Measurements from ENCODE around the gene C20orf144.

C20orf144 gene

DNA sequence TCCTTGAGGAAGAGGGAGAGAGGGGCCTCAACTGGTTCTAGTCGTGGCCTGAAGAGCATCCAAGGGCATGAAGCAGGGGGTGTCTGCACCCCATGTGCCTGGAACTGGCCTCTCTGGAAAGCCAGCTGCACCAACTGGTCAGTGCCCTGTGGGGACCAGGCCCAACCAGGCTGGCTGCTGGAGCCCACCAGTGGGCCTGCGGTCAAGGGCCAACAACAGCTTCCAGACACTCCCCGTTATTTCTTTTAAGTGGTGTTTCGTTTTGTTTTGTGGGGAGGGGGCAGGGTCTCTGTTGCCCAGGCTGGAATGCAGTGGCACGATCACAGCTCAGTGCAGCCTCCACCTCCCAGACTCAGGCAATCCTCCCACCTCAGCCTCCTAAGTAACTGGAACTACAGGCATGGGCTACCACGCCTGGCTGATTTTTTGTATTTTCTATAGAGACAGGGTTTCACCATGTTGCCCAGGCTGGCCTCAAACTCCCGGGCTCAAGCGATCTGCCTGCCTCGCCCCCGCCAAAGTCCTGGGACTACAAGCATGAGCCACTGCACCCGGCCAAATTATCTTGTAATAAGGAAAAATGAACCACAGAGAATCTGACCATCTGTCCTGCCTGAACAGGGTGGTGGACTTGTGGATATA is 11.9 kb upstream of the C20orf144 start:
- no peak for DNase-seq

DNA sequence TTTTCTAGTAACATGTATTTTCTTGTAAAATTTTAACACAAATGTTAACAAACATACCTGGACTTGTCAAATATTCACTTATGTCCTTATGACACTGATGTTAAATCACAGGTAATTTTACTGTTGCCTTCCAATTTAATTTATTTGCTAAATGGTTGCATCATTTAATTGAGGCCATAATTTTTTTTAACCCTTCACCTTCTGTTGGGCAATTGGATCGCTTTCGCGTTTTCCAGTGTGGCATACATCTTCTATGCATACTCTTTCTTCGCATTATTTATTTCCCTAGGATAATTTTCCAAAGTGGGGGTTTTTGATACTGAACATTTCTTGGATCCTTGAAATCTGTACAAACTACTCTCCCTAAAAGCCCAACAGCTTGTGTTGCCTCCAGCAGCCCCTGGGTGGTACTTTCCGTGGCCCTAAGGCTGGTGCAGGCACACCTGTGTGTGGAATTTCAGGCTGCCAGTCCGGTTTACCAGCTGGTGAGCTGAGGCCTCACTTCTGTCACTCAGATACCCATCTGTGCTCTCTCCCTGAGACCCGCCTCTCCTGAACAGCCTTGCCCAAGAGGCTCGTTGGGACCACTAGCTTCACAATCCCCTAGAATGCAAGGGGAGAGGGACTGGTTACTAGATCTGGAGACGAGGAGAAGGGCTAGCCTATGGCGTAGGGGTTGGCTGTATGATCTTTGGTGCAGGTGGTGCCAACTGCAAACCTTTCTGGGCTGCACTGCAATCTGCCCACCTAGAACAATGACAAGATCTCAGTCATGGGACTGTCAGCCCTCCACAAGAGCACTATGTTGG is 11.2 kb upstream of the C20orf144 start:
- DNase-seq = peak; percentile 93

DNA sequence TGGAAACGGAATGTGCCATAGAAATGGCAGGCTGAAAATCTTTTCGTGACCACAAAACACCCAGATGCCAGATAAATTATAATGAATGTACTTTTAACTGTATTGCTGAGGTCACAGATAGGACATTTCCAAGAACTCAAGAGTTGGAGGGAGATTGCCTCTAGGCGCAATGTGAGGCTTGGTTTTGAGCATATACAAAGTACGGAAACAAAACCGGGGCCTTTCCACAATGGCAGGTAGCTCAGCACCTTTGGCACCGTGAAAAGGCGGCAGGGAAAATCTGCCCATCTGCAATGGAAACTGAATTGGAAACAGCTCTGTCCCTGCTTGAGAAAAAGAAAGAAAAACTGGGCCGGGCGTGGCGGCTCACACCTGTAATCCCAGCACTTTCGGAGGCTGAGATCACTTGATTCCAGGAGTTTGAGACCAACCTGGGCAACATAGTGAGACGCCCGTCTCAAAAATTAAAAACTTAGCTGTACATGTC is 10.5 kb upstream of the C20orf144 start:
- DNase-seq = no peak

DNA sequence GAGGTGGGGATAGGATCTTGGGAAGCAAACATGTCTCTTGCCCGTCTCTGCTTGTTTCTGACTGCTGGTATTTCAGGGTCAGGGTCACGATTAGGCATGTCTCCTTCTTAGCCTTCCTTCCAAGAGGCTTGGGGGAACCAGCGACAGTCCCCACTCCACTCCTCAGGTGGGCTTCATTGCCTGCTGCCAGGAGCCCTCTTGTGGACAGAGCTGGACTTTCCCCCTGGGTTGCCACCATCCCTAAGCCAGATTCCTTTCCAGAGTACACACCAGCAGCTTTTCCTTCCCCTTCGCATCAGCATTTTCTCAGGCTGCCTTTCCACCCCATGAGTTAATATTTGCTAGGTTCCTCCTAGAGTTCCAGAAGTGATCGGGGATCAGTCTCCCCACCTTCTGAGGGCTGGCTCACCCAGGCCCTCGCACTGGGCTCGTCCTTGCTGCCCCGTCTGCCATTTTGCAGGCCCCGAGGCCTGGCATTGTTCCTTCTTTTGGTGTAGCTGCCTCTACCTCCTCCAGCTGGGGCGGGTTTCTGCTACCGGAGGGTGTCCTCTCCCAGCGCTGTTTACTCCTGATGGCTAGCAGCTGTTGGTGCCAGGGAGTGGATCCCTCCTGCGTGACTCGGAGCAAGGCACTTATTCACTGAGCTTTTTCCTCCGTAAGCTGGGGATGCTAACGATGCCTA is 8.8 kb upstream of the C20orf144 start:
- DNase-seq = peak; percentile 37

DNA sequence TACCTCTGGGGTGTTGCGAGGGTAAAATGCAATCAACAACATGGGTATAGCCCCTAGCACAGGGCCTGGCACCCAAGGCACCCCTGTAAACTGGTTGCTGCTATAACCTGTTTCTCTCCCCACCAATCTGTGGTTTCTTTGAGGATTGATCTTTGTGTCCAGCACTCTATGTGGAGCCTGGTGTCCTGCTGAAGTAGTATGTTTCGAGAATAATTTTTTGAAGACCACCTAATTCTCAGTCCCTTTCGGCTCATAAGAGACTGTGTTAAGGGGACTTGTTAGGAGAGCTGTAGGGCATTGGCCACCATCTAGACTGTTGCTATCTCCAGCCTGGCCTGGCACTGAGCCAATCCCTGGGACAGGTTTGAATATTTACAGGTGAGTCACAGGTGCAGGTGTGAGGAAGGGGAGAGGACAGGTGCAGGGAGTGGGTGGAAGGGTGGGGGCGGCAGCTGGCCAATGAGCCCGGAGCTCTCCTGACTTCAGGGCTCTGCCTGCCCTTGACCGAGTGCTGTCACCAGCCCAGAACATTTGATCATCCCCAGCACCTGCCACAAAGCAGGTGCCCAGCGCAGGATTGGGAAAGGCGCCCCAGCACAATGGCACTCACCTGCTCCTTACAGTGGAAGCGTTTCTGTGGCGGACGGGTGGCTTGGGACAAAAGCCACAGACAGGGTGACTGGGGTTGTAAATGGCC is 8.1 kb upstream of the C20orf144 start:
- no peak for DNase-seq

DNA sequence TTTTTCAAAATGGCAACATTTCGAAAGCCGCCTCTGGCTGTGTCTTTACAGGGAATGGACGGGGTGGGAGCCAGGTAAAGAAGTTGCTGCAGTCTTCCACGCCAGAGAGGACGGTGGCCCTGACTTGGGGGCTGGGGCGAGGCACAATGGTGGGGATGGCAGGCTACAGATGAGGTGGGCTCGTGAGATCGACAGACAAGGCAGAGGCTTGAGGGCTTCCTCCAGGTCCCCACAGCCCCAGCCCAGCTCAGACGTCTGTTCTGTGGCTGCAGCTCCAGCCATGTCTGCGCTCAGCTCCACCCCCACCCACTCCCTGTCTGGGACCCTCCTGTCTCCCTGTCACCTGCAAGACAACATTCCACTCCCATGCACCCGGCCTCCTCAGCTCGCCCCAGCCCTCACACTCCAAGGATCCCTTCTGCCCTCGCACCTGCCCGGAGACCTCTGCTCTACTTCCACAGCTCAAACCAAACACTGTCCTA is 7.4 kb upstream of the C20orf144 start:
- DNase-seq = no peak

DNA sequence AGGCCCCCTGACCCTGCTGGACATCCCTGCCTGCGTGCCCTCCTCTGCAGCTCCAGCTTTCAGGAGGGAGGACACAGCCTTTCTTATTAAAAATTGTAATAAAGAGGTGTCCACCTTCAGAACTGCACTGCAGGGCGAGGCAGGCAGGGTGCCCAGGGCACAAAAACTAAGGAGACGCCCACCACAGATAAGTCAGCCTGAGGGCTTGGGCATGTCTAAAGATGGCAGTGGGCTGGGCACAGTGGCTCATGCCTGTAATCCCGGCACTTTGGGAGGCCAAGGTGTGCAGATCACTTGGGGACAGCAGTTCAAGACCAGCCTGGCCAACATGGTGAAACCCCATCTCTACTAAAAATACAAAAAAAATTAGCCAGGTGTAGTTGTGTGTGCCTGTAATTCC is 7.0 kb upstream of the C20orf144 start:
- DNase-seq = no peak

DNA sequence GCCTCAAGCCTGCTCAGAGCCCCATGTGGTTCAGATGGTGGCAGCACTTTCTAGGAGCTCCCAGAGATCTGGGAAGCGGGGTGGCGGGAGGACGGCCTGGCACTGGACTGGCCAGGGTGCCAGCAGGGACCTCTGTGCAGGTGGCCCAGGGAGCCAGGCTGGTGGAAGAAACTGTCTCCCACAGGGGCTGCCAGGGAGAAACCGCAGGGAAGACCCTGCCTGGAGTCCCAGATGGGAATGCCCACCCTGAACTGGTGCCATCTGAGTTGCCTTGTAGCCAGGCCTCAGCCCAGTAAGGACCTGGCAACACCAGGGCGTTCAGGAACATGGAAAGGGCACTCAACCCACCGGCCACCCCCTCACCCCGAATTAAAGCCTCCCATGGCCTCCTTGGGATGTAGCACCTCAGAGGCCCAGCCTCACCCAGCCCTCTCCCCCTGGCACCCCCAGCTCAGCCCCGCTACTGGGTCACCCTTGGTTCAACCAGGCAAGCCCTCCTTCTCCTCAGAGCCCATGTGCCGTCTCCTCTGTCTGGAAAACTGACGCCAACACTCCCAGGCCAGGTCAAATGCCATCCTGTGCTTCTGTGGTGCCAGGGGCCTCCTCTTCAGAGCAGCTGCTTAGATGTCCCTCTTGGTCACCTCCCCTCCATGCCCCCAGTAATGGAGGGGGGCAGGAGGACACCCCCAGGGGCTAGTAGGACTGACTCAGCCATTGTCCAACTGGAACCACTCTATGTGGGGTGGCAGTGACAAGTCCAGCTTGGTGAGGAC is 5.9 kb upstream of the C20orf144 start:
- no peak for DNase-seq

DNA sequence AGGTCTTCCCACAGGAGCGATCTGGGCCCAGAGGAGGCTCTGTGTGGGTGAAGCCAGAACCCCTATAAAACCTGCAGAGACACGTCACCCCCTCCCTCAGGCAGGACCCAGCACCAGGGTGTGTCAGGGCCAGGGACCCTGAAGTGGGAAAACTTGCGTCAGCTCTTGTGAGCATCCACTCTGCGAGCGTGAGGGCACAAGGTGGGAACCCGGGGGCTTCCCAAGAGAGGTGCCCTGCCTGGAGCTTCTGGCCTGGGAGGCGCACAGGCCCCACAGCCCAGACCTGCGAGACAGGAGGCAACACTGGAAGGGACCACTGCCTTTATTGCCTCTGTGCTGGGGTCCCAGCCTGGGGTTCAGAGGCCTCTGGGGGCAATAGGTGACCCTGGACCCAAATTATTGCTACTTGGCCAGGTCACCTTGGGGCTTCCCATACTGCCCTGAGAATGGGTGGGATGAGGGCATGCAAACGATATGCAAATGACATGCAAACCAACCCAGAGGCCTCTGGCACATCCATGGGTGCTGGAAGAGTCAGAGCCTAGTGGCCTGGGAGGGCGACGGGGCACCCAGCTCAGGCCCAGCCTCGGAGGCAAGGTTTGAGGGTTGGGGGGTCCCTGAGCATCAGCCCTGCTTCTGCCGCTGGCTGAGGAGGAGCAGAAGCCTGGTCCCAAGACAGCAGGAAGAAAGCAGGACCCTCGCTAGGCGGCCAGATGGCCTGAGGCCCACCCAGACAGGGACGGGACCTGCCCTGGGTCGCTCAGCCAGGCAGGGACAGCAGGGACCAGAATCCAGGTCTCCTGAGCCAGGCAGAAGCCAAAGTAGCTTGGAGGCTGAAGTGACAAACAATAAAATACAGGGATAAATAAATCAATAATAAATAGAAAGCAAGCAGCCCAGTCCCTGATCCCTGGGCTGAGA is 5.1 kb upstream of the C20orf144 start:
- DNase-seq = no peak

DNA sequence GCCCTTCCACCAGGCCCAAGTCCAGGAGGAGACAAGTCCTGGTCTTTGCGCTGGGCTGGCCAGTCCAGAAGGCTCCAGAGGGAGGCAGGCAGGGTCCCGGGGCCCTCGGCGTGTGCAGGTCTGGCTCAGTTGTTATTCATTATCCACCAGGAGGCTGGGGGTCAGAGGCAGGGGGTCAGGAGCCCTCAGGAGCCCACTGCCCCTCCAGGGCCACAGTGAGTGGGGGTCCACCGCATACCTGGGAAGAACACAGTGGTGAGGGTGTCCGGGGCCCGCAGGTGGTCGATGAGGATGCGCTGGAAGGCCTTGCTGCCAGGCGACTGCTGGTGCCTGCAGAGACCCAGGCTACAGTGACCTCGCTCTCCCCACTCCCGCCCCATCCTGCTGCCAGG is 4.4 kb upstream of the C20orf144 start:
- DNase-seq = no peak

DNA sequence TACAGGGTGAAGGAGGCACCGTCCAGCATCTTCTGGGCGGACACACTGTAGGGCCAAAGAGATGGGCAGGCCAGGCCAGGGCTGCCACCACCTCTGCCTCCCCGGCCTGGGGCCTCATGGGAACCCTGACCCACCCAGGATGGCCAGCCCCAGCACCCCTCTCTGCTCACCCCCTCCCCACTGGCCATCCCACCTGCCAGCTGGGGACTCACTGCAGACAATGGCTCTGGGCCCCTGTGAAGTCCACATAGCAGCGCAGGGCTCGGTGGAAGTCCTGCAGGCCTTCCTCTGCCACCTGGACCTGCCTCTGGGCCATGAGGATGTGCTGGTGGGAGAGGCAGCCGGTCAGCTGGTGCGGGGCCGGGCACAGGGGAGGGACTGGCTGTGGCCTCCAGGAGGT is 3.6 kb upstream of the C20orf144 start:
- DNase-seq = no peak

DNA sequence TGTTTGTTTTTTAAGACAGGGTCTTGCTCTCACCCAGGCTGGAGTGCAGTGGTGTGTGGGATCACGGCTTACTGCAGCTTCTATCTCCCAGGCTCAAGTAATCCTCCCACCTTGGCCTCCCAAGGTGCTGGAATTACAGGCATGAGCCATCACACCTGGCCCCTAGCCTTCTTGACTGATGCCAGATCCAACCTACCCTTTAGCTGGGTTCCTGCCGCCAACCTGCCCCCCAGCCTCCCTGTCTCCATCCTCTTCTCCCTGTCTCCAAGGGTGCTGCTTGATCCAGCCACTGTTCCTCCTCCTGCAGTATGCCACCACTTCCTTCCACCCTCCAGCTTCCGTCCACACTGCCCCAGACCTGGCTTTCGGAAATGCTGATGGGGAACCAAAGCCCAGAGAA is 3.2 kb upstream of the C20orf144 start:
- DNase-seq = no peak

DNA sequence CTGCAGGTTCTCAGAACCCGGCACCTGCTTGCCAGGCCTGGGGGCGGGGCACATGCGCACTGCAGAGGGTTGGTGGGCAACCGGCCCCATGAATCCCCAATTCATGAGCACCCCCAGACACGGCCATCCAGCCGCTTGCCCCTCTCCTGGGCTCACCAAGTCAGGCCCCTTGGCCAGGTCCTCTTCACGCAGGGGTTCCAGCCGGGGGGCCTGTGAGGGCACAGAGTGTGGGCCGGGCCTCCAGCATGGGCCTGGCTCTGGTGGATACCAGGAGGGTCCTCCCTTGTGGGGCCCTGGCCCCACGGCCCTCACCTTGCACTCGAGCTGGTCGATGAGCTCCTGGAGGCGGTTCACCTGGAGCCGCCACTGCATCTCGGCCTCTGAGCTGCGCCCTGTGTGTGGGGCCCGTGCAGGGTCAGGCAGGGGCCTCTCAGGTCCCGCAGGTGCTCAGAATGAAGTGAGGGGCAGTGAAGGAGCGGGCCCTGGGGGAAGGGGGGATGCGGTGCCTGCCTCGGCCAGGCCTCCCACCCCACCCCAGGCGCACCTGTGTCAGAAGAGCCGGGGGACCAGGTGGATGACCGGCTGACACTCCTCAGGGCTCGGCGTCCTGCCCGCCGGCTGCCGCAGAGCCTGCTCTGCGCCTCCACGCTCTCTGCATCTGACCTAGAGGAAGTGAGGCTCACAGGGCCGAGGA is 2.6 kb upstream of the C20orf144 start:
- no peak for DNase-seq

DNA sequence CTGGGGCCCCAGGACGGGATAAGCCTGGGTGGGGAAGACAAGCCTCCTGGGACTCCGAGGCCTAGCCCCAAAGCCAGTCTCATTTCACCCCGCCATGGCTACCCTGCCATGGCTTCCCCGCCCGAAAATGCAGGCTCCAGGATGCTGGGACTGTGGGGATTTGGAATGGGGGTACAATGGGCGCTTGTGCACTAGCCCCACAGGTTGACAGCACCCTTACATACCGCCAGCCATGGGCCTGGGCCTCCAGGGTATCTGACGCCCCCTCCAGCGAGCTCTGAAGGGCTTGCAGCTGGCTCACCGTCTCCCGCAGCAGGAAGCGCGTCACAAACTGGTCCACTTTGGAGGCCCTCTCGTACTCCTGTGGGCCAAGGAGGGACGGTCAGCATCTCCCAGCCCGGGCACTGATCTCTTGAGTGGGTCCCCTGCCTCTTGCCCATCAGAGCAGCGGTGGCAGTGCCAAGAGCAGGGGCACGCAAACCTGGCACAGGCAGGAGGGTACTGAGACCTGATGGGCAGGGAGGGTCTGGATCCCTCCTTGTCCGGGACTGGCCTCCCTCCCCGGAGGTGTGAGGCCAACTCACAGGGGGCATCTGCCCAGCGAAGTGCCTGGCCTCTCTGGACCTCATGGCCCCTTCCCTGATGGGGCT is 2.0 kb upstream of the C20orf144 start:
- DNase-seq = no peak

DNA sequence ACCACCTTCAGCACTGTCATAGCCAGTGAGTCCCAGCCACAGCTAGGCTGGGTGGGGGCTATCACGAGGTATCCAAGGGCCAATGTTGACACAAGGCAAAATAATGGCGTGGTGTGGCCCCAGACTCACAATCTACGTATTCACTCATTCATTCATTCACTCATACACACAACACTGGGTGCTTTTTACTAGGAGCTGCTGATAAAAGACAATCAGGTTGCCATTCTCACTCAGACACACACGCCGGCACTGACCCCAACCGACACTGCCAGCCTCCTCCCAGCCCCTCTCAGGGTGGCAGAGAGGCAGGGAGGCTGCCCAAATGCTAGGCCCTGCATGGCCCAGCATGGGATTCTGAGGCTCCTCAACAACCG is 1.5 kb upstream of the C20orf144 start:
- DNase-seq = no peak

DNA sequence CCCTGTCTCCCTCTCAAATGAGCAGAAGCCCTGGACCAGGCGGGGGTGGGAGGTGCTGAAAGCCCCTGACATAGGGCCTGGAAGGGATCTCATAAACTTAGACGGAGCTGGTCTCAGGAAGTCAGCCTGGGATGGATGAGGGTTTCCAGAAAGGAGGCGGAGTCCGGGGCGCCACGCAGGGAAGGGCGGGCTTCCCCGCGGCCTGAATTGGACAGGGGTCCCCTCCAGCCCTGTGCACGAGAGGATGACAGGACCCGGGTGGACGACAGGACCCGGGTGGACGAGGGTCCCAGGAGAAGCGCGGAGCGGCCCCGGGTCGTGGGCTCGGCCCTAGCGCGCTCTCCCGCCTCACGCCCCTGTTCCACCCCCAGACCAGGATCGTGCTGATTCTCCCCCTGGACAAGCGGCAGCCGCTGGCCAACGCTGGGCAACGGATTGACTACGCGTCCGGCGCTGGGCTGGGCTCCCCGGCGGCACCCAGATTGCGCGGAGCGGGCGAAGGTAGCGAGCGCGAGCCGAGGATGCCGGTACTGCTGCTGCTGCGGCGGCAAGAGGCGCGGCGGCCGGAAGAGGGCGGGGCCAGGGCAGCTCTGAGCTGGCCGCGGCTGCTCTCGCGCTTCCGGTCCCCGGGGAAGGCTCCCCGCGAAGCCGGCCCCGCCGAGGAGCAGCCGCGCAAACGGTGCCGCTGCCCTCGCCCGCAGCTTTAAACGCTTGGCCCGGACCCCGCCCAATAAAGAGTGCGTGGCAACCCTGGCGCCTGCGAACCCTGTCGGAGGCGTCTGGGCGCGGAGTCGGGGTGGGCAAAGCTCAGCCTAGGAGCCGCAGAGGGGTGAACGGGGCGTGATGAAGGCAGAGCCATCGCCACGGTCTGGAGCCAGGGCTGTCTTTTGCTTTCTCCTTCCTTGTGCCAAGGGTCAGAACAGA is 1.3 kb downstream of the C20orf144 start:
- peak; percentile 43 for DNase-seq

DNA sequence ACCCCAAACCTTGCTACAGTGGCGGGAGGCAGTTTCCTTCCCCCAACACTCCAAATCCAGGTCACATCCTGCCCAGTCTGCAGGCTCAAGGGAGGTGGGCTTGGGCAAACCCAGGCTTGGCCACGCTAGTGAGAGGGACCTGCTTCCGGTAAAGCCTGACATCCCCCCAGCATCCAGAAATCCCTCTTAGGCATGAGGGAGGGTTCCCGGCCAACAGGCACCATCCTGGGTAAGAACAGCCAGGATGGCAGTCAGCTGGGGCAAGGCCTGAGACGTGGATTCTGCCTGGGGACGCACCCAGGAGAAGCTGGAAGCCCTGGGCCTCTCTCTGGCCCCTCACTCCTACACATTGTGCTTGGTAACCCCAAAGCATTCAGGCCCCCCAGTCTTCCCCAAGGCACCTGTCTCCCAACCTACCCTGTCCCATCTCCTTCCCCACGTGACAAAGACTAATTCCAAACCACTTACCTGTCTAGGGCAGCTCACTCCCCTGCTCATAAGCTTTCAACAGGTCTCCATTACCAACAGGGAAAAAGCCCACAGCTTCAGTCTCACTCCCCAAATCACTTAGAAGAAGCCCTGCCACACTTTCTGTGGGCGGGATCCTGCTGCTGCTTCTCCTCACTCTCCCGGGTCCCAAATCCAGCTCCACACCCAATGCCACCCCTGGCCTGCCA is 2.1 kb downstream of the C20orf144 start:
- no peak for DNase-seq

DNA sequence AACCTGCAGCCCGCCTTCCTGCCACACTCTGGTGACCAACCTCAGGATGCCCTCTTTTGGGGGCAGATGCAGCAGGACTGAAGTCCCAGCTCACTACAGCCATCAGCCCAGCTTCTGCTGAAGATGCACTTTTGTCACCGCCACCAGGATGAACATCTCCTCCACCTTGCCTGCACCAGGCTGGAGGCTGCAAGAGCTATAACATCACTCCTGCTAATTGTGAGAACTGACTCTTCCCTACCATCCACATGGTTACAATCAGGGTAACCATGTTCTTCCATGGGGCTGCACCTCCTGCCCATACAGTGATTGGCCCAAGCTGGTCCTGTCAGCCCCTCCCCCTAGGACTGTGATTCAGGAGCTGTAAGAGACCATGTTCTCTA is 2.6 kb downstream of the C20orf144 start:
- DNase-seq = no peak

Measured in NCI-H524 treated with DMSO at 0.1 percent for 48 hours (cell line).